PC-9 (cell line): ENCODE data around the gene TNIK. TPM values are rescaled to one million over a fixed set of nuclear protein-coding genes. Genes with fewer than 3 reads are reported as not detected.
A peak's percentile ranks its signal among the peaks of the same experiment; 100 is the strongest.

Experiments
- BruUV-seq: library from RNA; stranded (reverse); fragments of 400-500 nt; replicated peaks from 2 replicates; lab custom pipeline; 2021; lab: Mats Ljungman, UMichigan
- CTCF ChIA-PET: fragments of 300-600 bp; sonication (Branson Sonifier 250); formaldehyde crosslinking; loops from one replicate; lab custom pipeline; 2022; ENCODE audit warnings: antibody characterized with exemption; lab: Charles Lee
- POLR2A ChIA-PET: fragments of 300-600 bp; sonication (Branson Sonifier 250); formaldehyde crosslinking; loops from one replicate; lab custom pipeline; 2022; ENCODE audit warnings: antibody characterized with exemption; ENCODE audit not compliant: unreplicated experiment; lab: Charles Lee
- DNase-seq, 2 experiments: peaks; one replicate each; pipeline versions ENCODE4 v3.0.0 to v3.0.0-alpha.2; 2015 to 2022; ENCODE audit warnings: mixed read lengths in 1 of 2
- H2AFZ ChIP-seq: fragments of 200-600 bp; sonication (generic); 2 replicates; pipeline ENCODE4 v1.8.1; 2017; ENCODE audit warnings: antibody characterized with exemption
- H3F3A ChIP-seq: fragments of 200-600 bp; sonication (generic); 2 replicates; pipeline ENCODE4 v1.8.1; 2017; ENCODE audit warnings: antibody characterized with exemption, mild to moderate bottlenecking, low read depth; ENCODE audit not compliant: insufficient read depth
- H3K27ac ChIP-seq: fragments of 200-600 bp; sonication (generic); 2 replicates; pipeline ENCODE4 v1.6.1; 2016; ENCODE audit warnings: mixed run types
- H3K27me3 ChIP-seq: fragments of 200-600 bp; sonication (generic); 2 replicates; pipeline ENCODE4 v1.6.1; 2016; ENCODE audit warnings: low read depth, mixed run types; ENCODE audit not compliant: insufficient read depth
- H3K36me3 ChIP-seq: fragments of 200-600 bp; sonication (generic); 2 replicates; pipeline ENCODE4 v1.6.1; 2016; ENCODE audit warnings: low read depth, mixed run types
- H3K4me1 ChIP-seq: fragments of 200-600 bp; sonication (generic); replicated peaks from 2 replicates; pipeline ENCODE4 v1.6.1; 2016; ENCODE audit warnings: mixed run types; ENCODE audit not compliant: insufficient read depth
- H3K4me2 ChIP-seq: fragments of 200-600 bp; sonication (generic); 2 replicates; pipeline ENCODE4 v1.6.1; 2017; ENCODE audit warnings: mixed run types
- H3K4me3 ChIP-seq: fragments of 200-600 bp; sonication (generic); 2 replicates; pipeline ENCODE4 v1.6.1; 2016; ENCODE audit warnings: mixed run types
- H3K79me2 ChIP-seq: fragments of 200-600 bp; sonication (generic); 2 replicates; pipeline ENCODE4 v1.6.1; 2017; ENCODE audit warnings: low read depth, mixed run types
- H3K9me2 ChIP-seq: fragments of 200-600 bp; sonication (generic); 2 replicates; pipeline ENCODE4 v1.8.1; 2017; ENCODE audit warnings: mild to moderate bottlenecking; ENCODE audit not compliant: insufficient read depth
- H3K9me3 ChIP-seq: fragments of 200-600 bp; sonication (generic); 2 replicates; pipeline ENCODE4 v1.8.1; 2016; ENCODE audit warnings: low read depth; ENCODE audit not compliant: insufficient read depth
- H4K20me1 ChIP-seq: fragments of 200-600 bp; sonication (generic); 2 replicates; pipeline ENCODE4 v1.8.1; 2017; ENCODE audit not compliant: insufficient read depth
- EZH2 ChIP-seq: fragments of 200-600 bp; sonication (generic); IDR thresholded peaks from 2 replicates; pipeline ENCODE4 v1.8.0; 2017; ENCODE audit warnings: antibody characterized with exemption, low read depth
- intact Hi-C: fragments of 100-400 bp; cut with micrococcal nuclease; formaldehyde crosslinking; loops from one replicate; pipeline ENCODE4 v1.10.0; 2022; ENCODE audit not compliant: unreplicated experiment
- total RNA-seq: library from RNA; stranded (reverse); gene quantifications from 2 replicates; pipeline ENCODE4 v1.2.3, GENCODE V29; 2021
- TF ChIP-seq, protein P1 (sequence below): fragments of 200-600 bp; sonication (generic); conservative IDR thresholded peaks from 2 replicates; pipeline ENCODE4 v1.6.1; 2017; ENCODE audit warnings: mixed run types, antibody characterized with exemption, mild to moderate bottlenecking, moderate library complexity

Gene TNIK
- total RNA-seq, 1 experiment from 2014 or later, result 30.7 TPM

DNA sequence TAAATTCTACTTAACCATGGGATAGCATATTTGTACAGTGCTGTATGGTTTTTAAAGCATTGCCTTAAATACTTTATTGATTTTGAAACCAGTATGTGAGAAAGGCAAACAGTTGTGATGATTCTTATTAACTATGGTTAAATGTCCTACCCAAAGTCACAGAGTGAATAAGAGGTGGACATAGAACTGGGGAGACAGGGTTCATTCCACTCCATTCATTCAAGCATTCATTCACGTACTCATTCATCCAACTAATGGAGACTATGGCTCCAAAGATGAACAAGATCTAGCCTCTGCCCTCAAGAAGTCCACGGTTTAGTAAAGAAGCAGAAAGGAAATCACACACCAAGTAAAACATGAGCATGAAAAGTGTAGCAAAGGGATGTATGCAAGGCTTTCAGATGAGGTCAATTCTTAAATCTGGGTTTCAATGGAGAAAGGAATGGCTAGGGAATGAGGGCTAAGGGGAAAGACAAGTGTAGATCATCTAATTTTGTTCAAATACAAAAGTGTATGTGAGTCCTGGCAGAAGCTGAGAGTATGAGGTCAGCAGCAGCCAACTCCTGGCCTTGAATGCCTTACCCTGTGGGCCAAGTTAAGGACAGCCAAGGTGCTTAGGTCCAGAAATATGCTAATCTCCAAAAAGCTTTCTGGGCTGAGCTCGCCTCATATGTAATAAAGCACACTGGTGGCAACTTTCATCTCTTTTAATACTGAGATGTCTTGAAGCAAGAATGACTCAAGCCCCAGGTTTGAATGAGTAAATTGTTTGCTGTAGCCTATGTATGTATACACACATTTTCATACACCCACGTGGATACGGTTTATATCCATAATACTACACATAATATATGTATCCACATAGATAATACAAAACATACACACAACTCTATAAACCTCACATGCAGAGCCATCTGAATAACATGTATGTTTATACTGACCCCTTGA is 4.3 kb downstream of the TNIK start:
- POLR2A ChIA-PET, result no interaction called here
- H2AFZ ChIP-seq, result no peak overlapping the region

DNA sequence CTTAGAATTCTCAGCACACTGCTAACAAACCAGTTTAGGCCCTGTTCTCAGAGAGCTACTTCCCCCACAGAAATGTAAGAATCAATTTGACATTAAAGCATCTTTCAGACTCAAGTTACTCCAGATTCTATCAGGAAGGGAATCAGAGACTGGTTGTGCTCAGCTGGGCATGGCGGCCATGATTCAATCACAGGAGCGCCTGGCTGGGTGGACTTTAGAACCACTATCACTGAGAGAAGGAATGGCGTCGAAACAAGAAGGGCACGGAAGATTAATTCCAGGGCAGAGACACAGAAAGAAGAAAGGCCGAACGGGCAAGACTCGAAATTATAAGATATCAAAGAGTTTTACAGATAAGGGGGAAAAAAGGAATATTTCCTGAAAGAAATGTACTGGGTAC is 6.2 kb downstream of the TNIK start:
- BruUV-seq, result no TSS peak
- H3K4me2 ChIP-seq, result no peak overlapping the region
- DNase-seq, result no peak
- no peaks in the 10 kb centered on the region for H4K20me1 ChIP-seq
- no peaks in the 10 kb centered on the region for H3K9me3 ChIP-seq
- no peak overlapping the region for H2AFZ ChIP-seq
- peaks cover 14% of the 10 kb centered on the region; the same call in 1 of the 2 replicates for H3F3A ChIP-seq
- TF ChIP-seq EZH2, result no peak
- TF ChIP-seq, protein P1, sequence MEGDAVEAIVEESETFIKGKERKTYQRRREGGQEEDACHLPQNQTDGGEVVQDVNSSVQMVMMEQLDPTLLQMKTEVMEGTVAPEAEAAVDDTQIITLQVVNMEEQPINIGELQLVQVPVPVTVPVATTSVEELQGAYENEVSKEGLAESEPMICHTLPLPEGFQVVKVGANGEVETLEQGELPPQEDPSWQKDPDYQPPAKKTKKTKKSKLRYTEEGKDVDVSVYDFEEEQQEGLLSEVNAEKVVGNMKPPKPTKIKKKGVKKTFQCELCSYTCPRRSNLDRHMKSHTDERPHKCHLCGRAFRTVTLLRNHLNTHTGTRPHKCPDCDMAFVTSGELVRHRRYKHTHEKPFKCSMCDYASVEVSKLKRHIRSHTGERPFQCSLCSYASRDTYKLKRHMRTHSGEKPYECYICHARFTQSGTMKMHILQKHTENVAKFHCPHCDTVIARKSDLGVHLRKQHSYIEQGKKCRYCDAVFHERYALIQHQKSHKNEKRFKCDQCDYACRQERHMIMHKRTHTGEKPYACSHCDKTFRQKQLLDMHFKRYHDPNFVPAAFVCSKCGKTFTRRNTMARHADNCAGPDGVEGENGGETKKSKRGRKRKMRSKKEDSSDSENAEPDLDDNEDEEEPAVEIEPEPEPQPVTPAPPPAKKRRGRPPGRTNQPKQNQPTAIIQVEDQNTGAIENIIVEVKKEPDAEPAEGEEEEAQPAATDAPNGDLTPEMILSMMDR, result no peak
- H3K79me2 ChIP-seq, result peaks cover 87% of the 10 kb centered on the region
- no peak overlapping the region for H3K27ac ChIP-seq
- POLR2A ChIA-PET, result no interaction called here
- CTCF ChIA-PET, result no interaction called here
- no peaks in the 10 kb centered on the region for H3K27me3 ChIP-seq
- intact Hi-C loops, result no loop called here
- H3K4me1 ChIP-seq, result peaks cover 25% of the 10 kb centered on the region
- no peak overlapping the region for H3K4me3 ChIP-seq
- H3K36me3 ChIP-seq, result peaks cover 9% of the 10 kb centered on the region; the same call in 1 of the 2 replicates
- H3K9me2 ChIP-seq, result no peaks in the 10 kb centered on the region

More for the DNA sequence above, 4.3 kb downstream of the TNIK start:
- Histone ChIP-seq H3K4me1 (peaks cover 25% of the 10 kb centered on the region), H4K20me1 (no peaks in the 10 kb centered on the region), H3K9me3 (no peaks in the 10 kb centered on the region), H3K36me3 (peaks cover 4% of the 10 kb centered on the region; the same call in 1 of the 2 replicates), H3K27ac (no peak overlapping the region), H3K27me3 (no peaks in the 10 kb centered on the region), H3F3A (peaks cover 16% of the 10 kb centered on the region; the same call in 1 of the 2 replicates), H3K4me2 (peak overlapping the region; percentile 82), H3K79me2 (peaks cover 94% of the 10 kb centered on the region), H3K4me3 (no peak overlapping the region), H3K9me2 (no peaks in the 10 kb centered on the region)
- intact Hi-C loops, result loop anchor here (5.0 kb wide), 1 partner anchor 1296 kb away; the partner anchor contains the start of gene ECT2
- no peak for TF ChIP-seq EZH2
- TF ChIP-seq, protein P1, result no peak
- DNase-seq, result no peak
- no TSS peak for BruUV-seq
- CTCF ChIA-PET, result no interaction called here

DNA sequence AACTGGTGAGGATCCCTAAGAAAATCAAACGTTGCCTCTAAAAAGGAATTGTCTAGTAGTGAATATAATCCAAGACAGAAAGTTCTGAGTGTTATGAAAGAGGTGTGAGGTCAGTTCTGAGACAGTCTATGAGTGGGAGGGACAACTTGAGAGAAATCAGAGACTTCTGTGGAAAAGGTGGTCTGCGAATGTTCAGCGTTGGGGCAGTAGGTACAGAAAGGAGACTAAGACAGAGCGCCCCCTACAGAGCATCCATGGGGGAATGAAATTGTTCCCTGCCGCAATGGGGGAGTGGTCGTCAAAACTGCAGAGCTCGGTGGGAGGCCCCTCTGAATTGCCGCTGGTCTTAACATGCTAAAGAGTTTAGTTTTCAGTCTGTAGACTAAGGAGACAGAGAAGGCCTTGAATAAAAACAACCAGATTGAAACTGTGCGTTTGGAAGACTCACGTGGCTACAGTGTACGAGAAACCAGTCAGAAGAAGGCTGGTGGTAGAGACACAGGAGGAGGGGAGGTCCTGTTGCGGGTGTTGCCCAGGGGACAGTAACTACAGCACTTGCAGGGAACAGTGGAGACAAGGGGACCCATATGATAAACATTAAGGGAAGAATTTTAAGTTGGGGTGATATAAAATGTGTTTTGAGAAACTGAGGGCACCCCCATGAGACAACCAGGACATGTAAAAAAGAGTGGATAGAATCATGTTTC is 6.9 kb downstream of the TNIK start:
- Histone ChIP-seq H4K20me1 (no peaks in the 10 kb centered on the region), H3K4me2 (no peak overlapping the region), H3K27me3 (no peaks in the 10 kb centered on the region), H3K36me3 (peaks cover 9% of the 10 kb centered on the region; the same call in 1 of the 2 replicates), H3F3A (peaks cover 12% of the 10 kb centered on the region; the same call in 1 of the 2 replicates), H3K4me1 (peaks cover 29% of the 10 kb centered on the region), H3K9me2 (no peaks in the 10 kb centered on the region), H3K27ac (no peak overlapping the region), H3K79me2 (peaks cover 83% of the 10 kb centered on the region), H3K9me3 (no peaks in the 10 kb centered on the region), H3K4me3 (no peak overlapping the region), H2AFZ (no peak overlapping the region)
- BruUV-seq, result no TSS peak
- no peak for DNase-seq
- no peak for TF ChIP-seq EZH2
- TF ChIP-seq, protein P1, result peak; percentile 38; the same call in 1 of the 2 replicates
- intact Hi-C loops, result no loop called here
- POLR2A ChIA-PET, result no interaction called here
- CTCF ChIA-PET, result interaction anchor here (0.6 kb wide), 1 partner anchor 30 kb away, joined by 3 read pairs; no protein-coding TSS in a partner anchor
